Measurements from ENCODE around the gene ZNF784. TPM values are rescaled to one million over a fixed set of nuclear protein-coding genes. Genes with fewer than 3 reads are reported as not detected.

The ZNF784 gene
- total and polyA plus RNA-seq, 2 of the 8 experiments (the other 6 are each of a cell fraction or from before 2014, with no cell fraction given) = 6.5 to 8.0 TPM

GRCh38 chr19:55591555-55591954, 32.8 kb downstream of the ZNF784 start:
- H2BK12ac ChIP-seq (ENCODE audit: low read depth, low read length) = no peak overlapping the region
- H3K9ac ChIP-seq (replicated peaks in 1 of 4; ENCODE audit: extremely low read depth in 1 of 4, low read depth in 3 of 4, low read length in 3 of 4) = no peak overlapping the region
- H3K4me2 ChIP-seq (ENCODE audit: insufficient read depth in 1 of 2, low read depth in 2 of 2, low read length in 2 of 2) = peak overlapping the region in 1 of 2 experiments; percentile 74; a peak in 2 of 4 replicates
- no peak overlapping the region for H4K91ac ChIP-seq (replicated peaks; ENCODE audit: insufficient read length, low read length)
- no peak overlapping the region for H4K5ac ChIP-seq (ENCODE audit: insufficient read length, low read depth, low read length)
- no peak overlapping the region for H3K23ac ChIP-seq (ENCODE audit: insufficient read length)
- POLR2A ChIA-PET (ENCODE audit: partially characterized antibody) = interaction anchor here (1.0 to 2.7 kb wide), 3 partner anchors 13 to 45 kb away, joined by 3 to 18 read pairs (median 3); partner anchors contain the start of gene ZNF865
- peaks cover 0 to 10% (median 8%) of the 10 kb centered on the region in 4 experiments; a peak in 3 of 8 replicates for H3K36me3 ChIP-seq (ENCODE audit: control insufficient read depth in 2 of 4, insufficient read depth in 4 of 4, low read length in 3 of 4)
- no peak overlapping the region for H3K14ac ChIP-seq (ENCODE audit: insufficient read length)
- no peak overlapping the region for H3K56ac ChIP-seq (replicated peaks; ENCODE audit: insufficient read length, low read depth, low read length)
- peaks cover 0 to 2% (median 0%) of the 10 kb centered on the region in 4 experiments; a peak in 2 of 7 replicates for H3K27me3 ChIP-seq (replicated peaks in 1 of 4; ENCODE audit: control insufficient read depth in 3 of 4, extremely low read depth in 1 of 4, insufficient read depth in 3 of 4, low read length in 3 of 4)
- H3K4me3 ChIP-seq (ENCODE audit: extremely low read depth in 1 of 4, insufficient read depth in 2 of 4, low read depth in 3 of 4, low read length in 4 of 4) = no peak overlapping the region
- H4K8ac ChIP-seq (ENCODE audit: extremely low read depth, insufficient read depth, low read length) = no peak overlapping the region
- no peaks in the 10 kb centered on the region for H3K79me2 ChIP-seq (ENCODE audit: control insufficient read depth in 1 of 2, insufficient read depth in 2 of 2, low read length in 2 of 2)
- peaks cover 0 to 8% (median 4%) of the 10 kb centered on the region in 4 experiments; a peak in 4 of 7 replicates for H3K4me1 ChIP-seq (replicated peaks in 1 of 4; ENCODE audit: control insufficient read depth in 3 of 4, insufficient read depth in 4 of 4, low read length in 3 of 4)
- H2AK5ac ChIP-seq (ENCODE audit: low read depth, low read length) = 0 out of 2 replicates have a peak overlapping the region, but pooled peaks have one; percentile 65
- peak in 1 of 2 experiments; percentile 47 for DNase-seq (ENCODE audit: low read depth in 1 of 2, low spot score in 2 of 2)
- H2BK120ac ChIP-seq (replicated peaks; ENCODE audit: low read depth, low read length) = no peak overlapping the region
- H3K23me2 ChIP-seq (ENCODE audit: low read depth, low read length) = peaks cover 4% of the 10 kb centered on the region
- FAIRE-seq = peak; percentile 36
- no peak overlapping the region for H2BK15ac ChIP-seq (ENCODE audit: low read length)
- H3K4ac ChIP-seq (replicated peaks; ENCODE audit: insufficient read length, low read depth, low read length) = no peak overlapping the region
- no peak overlapping the region for H3K27ac ChIP-seq (ENCODE audit: low read depth, low read length)
- CTCF ChIA-PET (ENCODE audit: partially characterized antibody) = no interaction called here
- H3K18ac ChIP-seq (ENCODE audit: extremely low read depth, low read length) = no peak overlapping the region; the same call in 1 of the 2 replicates
- WGBS, 2 experiments (ENCODE audit: extremely low coverage in 1 of 2, insufficient coverage in 1 of 2, insufficient read length in 1 of 2, insufficient replicate concordance in 2 of 2, low coverage in 1 of 2, low lambda C conversion rate in 2 of 2, missing lambda C conversion rate in 1 of 2) = 82% methylated on average over 10 of the region's 10 CpGs; no CpG with 5 or more reads in 1 of the 2 experiments
- no peaks in the 10 kb centered on the region for H3K9me3 ChIP-seq (ENCODE audit: insufficient read depth in 2 of 2, low read depth in 1 of 2, low read length in 1 of 2)
- H2AFZ ChIP-seq (ENCODE audit: low read length) = no peak overlapping the region
- H4K20me1 ChIP-seq (replicated peaks in 1 of 2; ENCODE audit: control insufficient read depth in 1 of 2, insufficient read depth in 2 of 2, low read length in 2 of 2) = peaks cover 0 to 2% of the 10 kb centered on the region in 2 experiments
- no peaks in the 10 kb centered on the region; the same call in 1 of the 2 replicates for H3K79me1 ChIP-seq (ENCODE audit: low read depth, low read length)
- no peak overlapping the region for H2BK5ac ChIP-seq (ENCODE audit: low read depth, low read length)
- no peak overlapping the region for H2BK20ac ChIP-seq (ENCODE audit: low read length)
- TF ChIP-seq CHD2 (IDR thresholded peaks at IDR 0.05; ENCODE audit: low read length) (no peak), RAD21 (IDR thresholded peaks at IDR 0.05 in 1 of 2, conservative IDR thresholded peaks at IDR 0.05 in 1 of 2; ENCODE audit: low read depth in 2 of 2, low read length in 2 of 2) (no peak), ATF2 (IDR thresholded peaks at IDR 0.05; ENCODE audit: low read length) (no peak), HDAC2 (IDR thresholded peaks at IDR 0.05; ENCODE audit: borderline replicate concordance in 1 of 2, low read depth in 2 of 2, low read length in 2 of 2) (no peak), CBX8 (IDR thresholded peaks at IDR 0.05; ENCODE audit: borderline replicate concordance, low read depth, low read length) (no peak)
